AG09319 (cell line): ENCODE data around the gene TBC1D22A.

Experiments used
- DNase-seq: peaks from one replicate; pipeline ENCODE4 v3.0.0-alpha.2; 2010; ENCODE audit warnings: low read depth; ENCODE audit errors: extremely low read depth
- TF ChIP-seq, protein P1 (sequence below): IDR thresholded peaks from 2 replicates; pipeline ENCODE4 v1.5.1; 2011; ENCODE audit warnings: low read depth, mild to moderate bottlenecking, inconsistent platforms, low read length, moderate library complexity

The TBC1D22A gene

DNA sequence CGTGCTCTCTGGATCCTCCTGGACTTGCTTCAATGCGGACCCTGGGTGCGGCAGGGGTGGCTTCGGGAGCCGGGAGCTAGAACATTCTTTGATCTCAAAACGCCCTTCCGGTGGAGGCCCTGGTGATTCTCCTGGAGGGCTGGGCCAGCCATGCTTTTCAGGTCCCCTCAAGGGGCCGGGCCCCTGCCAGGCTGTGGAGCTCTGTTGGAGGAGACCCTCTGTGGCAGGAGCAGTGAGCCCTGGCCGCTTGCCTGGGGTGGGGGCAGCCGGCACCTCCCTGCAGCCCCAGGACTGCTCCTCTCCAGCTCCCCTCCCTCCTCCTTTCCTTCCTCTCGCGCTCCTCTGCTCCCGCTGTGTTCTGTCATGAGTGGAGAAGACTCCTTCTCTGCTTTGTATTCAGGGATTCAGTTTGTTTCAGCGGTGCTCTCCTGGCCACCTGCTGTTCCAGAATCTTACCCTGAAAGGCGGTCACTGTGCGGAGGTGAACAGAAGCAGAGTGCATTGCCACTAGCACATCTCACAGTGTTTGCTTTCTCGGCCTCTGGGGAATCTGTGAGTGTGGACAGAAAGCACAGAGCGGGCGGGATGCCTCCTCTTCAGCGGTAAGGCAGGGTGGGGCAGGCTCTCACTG lies 289.1 kb downstream of the TBC1D22A start:
- DNase-seq: no peak
- TF ChIP-seq, protein P1, sequence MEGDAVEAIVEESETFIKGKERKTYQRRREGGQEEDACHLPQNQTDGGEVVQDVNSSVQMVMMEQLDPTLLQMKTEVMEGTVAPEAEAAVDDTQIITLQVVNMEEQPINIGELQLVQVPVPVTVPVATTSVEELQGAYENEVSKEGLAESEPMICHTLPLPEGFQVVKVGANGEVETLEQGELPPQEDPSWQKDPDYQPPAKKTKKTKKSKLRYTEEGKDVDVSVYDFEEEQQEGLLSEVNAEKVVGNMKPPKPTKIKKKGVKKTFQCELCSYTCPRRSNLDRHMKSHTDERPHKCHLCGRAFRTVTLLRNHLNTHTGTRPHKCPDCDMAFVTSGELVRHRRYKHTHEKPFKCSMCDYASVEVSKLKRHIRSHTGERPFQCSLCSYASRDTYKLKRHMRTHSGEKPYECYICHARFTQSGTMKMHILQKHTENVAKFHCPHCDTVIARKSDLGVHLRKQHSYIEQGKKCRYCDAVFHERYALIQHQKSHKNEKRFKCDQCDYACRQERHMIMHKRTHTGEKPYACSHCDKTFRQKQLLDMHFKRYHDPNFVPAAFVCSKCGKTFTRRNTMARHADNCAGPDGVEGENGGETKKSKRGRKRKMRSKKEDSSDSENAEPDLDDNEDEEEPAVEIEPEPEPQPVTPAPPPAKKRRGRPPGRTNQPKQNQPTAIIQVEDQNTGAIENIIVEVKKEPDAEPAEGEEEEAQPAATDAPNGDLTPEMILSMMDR: no peak

DNA sequence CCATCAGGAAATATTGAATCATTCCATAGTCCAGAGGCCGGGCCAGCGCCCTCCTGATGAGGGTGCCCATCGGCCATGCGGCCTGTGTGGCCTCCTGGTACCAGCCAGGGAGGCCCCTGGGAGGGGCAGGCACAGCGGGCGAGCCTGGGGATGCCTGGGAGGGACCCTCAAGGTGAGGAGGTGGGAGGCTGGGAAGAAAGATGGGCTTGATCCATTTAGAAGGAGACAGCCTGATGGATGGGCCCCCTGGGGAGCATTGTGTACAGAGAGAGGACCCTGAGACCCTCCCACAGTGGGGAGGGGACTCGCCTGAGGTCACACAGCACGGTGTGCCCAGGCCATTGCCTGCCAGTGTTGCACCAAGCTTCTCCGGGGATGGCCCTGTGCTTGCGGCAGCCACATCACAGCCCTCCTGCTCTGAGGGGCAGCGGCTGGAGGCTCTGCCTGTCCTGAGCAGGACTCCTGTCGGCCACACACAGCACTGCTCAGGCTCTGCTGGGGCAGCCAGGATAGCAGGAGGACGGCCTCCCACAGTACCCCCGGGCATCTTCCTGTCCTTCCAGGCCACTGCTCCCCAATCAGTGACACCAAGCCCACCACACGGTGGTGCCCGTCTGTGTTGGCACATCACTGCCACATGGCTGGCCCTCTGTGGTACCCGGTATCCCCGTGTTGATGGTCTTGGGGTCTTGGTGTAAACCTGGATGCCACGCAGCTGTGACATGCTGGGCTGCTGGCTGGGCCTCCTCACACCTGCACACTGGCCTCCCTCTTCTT lies 290.0 kb downstream of the TBC1D22A start:
- TF ChIP-seq, protein P1: no peak

DNA sequence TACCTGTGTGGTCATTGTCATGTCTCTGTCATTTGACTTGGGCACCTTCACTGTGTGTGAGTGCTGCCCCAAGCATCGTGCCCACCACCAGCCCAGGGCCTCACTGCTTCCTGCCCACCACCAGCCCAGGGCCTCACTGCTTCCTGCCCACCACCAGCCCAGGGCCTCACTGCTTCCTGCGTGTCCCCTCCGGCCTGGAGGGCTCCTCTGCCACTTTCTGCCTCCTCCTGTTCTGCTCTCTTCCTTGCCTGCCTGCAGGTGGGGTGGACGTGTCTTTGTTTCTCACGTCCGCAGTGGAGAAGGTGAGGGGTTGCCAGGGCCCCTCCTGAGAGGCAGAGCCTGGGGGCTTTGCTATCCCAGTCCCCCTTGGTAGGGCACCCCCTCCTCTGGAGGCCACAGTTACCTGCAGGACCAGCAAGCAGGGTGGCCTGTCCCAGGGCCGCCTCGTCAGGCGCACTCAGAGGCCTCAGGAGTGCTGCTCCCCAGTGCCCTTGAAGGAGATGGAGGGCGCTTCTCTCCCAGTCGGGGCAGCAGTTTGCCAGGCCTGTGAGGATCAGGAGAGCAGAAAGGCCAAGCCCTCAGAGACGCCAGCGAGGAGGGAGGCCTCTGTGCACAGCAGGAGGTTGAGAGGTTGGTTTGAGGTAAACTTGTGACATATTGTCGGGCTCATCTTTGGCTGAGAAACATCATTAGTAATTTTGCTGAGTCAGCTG lies 290.7 kb downstream of the TBC1D22A start:
- TF ChIP-seq, protein P1: no peak

More for the DNA sequence above, 290.0 kb downstream of the TBC1D22A start:
- DNase-seq: no peak

DNA sequence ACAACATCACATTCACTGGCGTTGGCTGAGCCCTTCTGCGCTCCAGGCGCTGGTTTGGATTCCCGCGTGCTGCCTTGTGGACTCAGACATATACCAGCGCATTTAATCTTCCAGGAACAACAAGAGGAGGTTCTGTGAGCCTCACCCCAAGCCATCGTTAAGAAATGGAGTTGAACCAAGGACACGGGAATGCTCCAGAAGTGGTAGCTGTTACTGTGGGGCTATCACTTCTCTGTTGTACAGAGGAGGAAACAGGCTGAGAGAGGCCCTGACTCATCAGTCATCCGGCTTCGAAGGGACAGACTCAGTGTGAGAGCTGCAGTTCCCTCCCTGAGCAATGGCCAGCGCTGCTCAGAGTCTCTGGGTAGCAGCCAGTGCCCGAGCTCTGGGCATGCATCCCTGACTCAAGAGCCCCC lies 291.3 kb downstream of the TBC1D22A start:
- no peak for DNase-seq
- TF ChIP-seq, protein P1: no peak

More for the DNA sequence above, 290.7 kb downstream of the TBC1D22A start:
- no peak for DNase-seq

DNA sequence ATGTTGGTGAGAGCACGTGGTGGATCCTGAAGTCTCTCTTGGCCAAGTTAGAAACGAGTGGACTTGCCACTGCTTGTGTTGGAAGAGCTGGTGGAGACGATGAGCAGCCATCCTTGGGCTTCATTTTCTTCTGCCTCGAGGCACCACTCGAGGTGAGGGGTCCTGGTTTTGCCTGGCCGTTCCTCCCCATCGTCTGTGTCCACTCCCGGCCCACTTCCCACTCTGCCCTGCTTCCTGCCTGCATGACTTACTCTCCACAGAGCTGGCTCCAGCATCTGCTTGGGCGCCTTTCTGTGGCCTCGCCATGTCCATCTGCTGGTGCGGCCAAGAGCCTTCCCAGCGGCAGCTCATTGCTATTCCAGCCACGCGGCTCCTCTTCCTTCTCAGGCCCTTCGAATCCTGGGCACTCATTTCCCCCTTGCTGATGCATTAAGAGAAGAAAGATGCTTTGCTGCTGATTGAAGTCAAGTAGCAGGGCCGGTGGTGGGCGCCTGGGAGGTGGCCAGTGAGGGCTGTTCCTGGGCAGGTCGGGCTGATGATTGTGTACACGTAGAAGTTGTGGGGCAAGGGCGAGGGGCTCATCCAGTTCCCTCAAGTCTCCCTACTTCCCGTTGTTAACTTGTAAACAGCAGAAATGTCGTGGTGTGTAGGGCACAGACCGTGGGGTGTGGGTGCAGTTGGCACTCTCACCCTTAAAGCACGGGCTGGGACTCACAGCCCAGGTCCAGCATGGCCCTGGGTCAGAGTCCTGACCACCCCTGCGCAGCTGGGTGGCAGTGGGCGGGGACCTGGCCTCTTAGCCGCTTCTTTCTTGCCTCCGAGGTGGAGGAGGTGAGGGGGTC lies 292.0 kb downstream of the TBC1D22A start:
- TF ChIP-seq, protein P1: no peak
- no peak for DNase-seq

DNA sequence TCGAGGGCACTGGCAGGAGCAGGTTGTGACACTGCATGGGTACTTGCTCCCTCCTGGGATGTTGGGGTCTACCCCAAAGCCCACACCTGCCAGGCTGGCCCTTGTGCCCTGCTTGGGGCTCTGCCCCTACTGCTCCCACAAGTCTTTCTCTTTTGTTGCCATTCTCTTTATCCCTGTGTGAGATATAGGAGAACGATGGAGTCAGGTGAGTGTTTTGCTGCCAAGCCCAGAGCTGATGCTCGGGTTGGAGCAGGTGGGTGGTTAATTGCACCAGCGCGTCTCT lies 292.6 kb downstream of the TBC1D22A start:
- TF ChIP-seq, protein P1: no peak
- DNase-seq: no peak
